ENCODE results near the gene TMEM255B.

DNA sequence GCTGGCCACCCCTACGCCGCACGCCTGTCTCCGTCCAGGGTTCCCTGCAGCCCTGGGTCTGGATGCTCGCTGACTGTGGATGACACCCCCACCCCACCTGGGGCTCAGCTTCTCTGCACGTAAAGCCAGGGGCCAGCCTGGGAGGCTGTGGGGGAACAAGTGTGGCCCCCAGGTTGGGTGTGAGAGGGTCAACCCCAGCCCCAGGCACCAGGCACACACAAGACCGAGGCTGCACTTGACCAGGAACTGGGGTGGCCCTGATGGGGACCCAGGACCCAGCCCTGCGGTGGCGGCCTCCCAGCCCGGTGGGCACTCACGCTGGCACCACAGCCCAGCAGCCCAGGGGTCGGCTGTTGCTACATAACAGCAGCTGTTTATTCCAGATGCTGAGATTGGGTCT lies 63.2 kb downstream of the TMEM255B start:
- TF ChIP-seq, protein P1, sequence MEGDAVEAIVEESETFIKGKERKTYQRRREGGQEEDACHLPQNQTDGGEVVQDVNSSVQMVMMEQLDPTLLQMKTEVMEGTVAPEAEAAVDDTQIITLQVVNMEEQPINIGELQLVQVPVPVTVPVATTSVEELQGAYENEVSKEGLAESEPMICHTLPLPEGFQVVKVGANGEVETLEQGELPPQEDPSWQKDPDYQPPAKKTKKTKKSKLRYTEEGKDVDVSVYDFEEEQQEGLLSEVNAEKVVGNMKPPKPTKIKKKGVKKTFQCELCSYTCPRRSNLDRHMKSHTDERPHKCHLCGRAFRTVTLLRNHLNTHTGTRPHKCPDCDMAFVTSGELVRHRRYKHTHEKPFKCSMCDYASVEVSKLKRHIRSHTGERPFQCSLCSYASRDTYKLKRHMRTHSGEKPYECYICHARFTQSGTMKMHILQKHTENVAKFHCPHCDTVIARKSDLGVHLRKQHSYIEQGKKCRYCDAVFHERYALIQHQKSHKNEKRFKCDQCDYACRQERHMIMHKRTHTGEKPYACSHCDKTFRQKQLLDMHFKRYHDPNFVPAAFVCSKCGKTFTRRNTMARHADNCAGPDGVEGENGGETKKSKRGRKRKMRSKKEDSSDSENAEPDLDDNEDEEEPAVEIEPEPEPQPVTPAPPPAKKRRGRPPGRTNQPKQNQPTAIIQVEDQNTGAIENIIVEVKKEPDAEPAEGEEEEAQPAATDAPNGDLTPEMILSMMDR (conservative IDR thresholded peaks at IDR 0.05) = no peak
- no peak for TF ChIP-seq EZH2 (IDR thresholded peaks at IDR 0.05; ENCODE audit: low read depth)
